ENCODE results near the gene SYNE2. TPM values are rescaled to one million over a fixed set of nuclear protein-coding genes. Genes with fewer than 3 reads are reported as not detected.
A peak's percentile ranks its signal among the peaks of the same experiment; 100 is the strongest.

The SYNE2 gene
- total RNA-seq, 2 donors from 2014 or later, result 147 to 153 TPM

GRCh38 chr14:63926641-63927040 lies 73.8 kb downstream of the SYNE2 start:
- no peak for DNase-seq
- no peaks in the 10 kb centered on the region for H3K4me1 ChIP-seq
- no peak overlapping the region for H3K4me3 ChIP-seq
- H3K9me3 ChIP-seq, result no peaks in the 10 kb centered on the region
- TF ChIP-seq, protein P1, sequence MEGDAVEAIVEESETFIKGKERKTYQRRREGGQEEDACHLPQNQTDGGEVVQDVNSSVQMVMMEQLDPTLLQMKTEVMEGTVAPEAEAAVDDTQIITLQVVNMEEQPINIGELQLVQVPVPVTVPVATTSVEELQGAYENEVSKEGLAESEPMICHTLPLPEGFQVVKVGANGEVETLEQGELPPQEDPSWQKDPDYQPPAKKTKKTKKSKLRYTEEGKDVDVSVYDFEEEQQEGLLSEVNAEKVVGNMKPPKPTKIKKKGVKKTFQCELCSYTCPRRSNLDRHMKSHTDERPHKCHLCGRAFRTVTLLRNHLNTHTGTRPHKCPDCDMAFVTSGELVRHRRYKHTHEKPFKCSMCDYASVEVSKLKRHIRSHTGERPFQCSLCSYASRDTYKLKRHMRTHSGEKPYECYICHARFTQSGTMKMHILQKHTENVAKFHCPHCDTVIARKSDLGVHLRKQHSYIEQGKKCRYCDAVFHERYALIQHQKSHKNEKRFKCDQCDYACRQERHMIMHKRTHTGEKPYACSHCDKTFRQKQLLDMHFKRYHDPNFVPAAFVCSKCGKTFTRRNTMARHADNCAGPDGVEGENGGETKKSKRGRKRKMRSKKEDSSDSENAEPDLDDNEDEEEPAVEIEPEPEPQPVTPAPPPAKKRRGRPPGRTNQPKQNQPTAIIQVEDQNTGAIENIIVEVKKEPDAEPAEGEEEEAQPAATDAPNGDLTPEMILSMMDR (IDR thresholded peaks at IDR 0.05), result no peak
- no peak overlapping the region for H3K27ac ChIP-seq
- no peaks in the 10 kb centered on the region for H3K36me3 ChIP-seq
- no peaks in the 10 kb centered on the region for H3K27me3 ChIP-seq
- intact Hi-C loops (cut with DNase I), result no loop called here
- no peak overlapping the region for H3K9ac ChIP-seq (ENCODE audit: low read depth in 2 of 2, low read length in 2 of 2)

- H3K27me3 ChIP-seq, result no peaks in the 10 kb centered on the region
- TF ChIP-seq, protein P1 (IDR thresholded peaks at IDR 0.05), result no peak
- intact Hi-C loops (cut with DNase I), result no loop called here
- no peak overlapping the region for H3K4me3 ChIP-seq
- DNase-seq, result no peak
- no peak overlapping the region for H3K9ac ChIP-seq (ENCODE audit: low read depth in 2 of 2, low read length in 2 of 2)
- no peaks in the 10 kb centered on the region for H3K9me3 ChIP-seq
- no peaks in the 10 kb centered on the region for H3K36me3 ChIP-seq
- peaks cover 4% of the 10 kb centered on the region for H3K4me1 ChIP-seq
- H3K27ac ChIP-seq, result no peak overlapping the region
Measured at GRCh38 chr14:63928744-63929174, 76.0 kb downstream of the SYNE2 start.

DNA sequence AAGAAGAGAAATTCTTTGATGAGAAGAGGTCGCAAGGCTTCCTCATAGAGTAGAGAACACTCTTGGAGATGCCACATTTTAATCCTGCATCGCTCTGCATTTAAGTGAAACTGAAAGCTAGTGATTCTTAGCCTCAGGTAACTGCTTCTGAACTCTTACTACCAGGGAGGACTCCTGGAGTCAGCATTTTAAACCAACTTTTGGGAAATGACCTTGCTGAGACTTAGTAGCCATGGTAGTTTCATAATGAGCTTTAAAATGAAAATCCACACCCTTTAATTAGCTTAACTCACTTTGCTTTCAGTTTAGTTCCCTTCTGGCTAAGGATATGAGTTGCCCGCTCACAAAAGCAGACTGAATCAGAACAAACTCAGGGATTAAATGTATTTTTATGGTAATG lies 80.3 kb downstream of the SYNE2 start:
- Histone ChIP-seq H3K4me1 (peaks cover 4% of the 10 kb centered on the region), H3K27me3 (no peaks in the 10 kb centered on the region), H3K4me3 (no peak overlapping the region), H3K27ac (peak overlapping the region; percentile 30), H3K9me3 (no peaks in the 10 kb centered on the region), H3K36me3 (no peaks in the 10 kb centered on the region), H3K9ac (ENCODE audit: low read depth in 2 of 2, low read length in 2 of 2) (peak overlapping the region in 1 of 2 donors; percentile 16)
- intact Hi-C loops (cut with DNase I), result no loop called here
- DNase-seq, result no peak
- TF ChIP-seq, protein P1 (IDR thresholded peaks at IDR 0.05), result no peak

GRCh38 chr14:63933711-63934110 lies 80.9 kb downstream of the SYNE2 start:
- Histone ChIP-seq H3K27ac (no peak overlapping the region), H3K9ac (ENCODE audit: low read depth in 2 of 2, low read length in 2 of 2) (no peak overlapping the region), H3K27me3 (no peaks in the 10 kb centered on the region), H3K9me3 (no peaks in the 10 kb centered on the region), H3K36me3 (no peaks in the 10 kb centered on the region), H3K4me1 (peaks cover 4% of the 10 kb centered on the region), H3K4me3 (no peak overlapping the region)
- TF ChIP-seq, protein P1 (IDR thresholded peaks at IDR 0.05), result no peak
- no peak for DNase-seq
- intact Hi-C loops (cut with DNase I), result no loop called here

GRCh38 chr14:63938198-63939005 lies 85.6 kb downstream of the SYNE2 start:
- no peak overlapping the region for H3K27ac ChIP-seq
- no peak for DNase-seq
- H3K27me3 ChIP-seq, result no peaks in the 10 kb centered on the region
- H3K4me3 ChIP-seq, result no peak overlapping the region
- no peaks in the 10 kb centered on the region for H3K36me3 ChIP-seq
- TF ChIP-seq, protein P1 (IDR thresholded peaks at IDR 0.05), result no peak
- intact Hi-C loops (cut with DNase I), result no loop called here
- no peak overlapping the region for H3K9ac ChIP-seq (ENCODE audit: low read depth in 2 of 2, low read length in 2 of 2)
- peaks cover 2% of the 10 kb centered on the region for H3K4me1 ChIP-seq
- no peaks in the 10 kb centered on the region for H3K9me3 ChIP-seq
